Myocyte (in vitro differentiated cells): Measurements from ENCODE around the gene KRT16. TPM values are rescaled to one million over a fixed set of nuclear protein-coding genes. Genes with fewer than 3 reads are reported as not detected.
"Not testable (repeated sequence)": the region's sequence is repeated elsewhere in the genome, so short reads cannot be mapped to it uniquely, and the experiment has no call there.

Experiments
- DNase-seq: peaks from one replicate; pipeline ENCODE4 v3.0.0-alpha.2; 2012; ENCODE audit warnings: low read depth
- total RNA-seq: library from RNA; depleted of rRNA; stranded (reverse); fragments of >200 nt; gene quantifications from 2 replicates; pipeline ENCODE4 v1.2.3, GENCODE V29; 2014

Gene KRT16
- total RNA-seq, 1 donor from 2014 or later: not detected

- no peak for DNase-seq
Measured at GRCh38 chr17:41615454-41615853, 2.9 kb upstream of the KRT16 start.

- not testable (repeated sequence) for DNase-seq
Measured at GRCh38 chr17:41614767-41615166, 2.2 kb upstream of the KRT16 start.

- no peak for DNase-seq
Measured at GRCh38 chr17:41614098-41614497, 1.5 kb upstream of the KRT16 start.

DNA sequence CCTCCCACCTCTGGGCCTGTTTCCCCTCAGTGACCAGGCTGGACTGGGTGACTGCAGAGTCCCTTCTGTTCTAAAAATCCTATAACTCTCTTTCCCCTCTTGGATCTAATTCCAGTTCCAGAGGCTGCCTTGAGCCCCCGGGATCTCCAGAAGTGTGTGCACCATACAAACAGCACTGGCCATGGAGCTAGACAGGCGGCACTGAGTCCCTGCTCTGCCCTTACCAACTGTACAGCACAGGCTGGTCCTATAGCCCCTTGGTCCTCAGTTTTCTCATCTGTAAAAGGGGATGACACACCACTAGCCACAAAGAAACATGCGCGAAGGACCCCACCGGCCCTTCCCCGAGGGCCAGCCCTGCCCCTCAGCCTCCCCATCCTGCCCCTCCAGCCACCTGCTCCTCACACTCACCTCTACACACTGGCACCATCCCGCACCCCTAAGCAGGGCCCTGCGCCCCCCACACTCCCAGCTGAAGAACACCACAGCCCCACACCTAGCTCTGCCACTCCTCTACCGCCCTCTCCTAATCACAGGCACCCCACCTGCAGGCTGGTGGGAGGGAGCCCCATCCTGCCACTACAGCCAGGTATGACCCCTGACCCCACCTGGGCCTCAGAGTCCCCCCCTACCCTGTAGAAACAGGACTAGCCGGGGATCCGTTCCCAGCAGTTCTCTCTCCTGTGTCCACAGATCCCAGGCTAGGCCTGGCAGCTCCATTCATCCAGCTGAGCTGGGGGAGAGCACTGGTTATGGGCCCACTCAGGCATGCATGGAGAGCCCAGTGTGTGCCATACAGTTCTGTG, 913 bp upstream of the KRT16 start:
- DNase-seq: no peak

- no peak for DNase-seq
Measured at GRCh38 chr17:41610965-41611640, 1.5 kb downstream of the KRT16 start.

GRCh38 chr17:41610061-41610517, 2.5 kb downstream of the KRT16 start:
- peak; percentile 35 for DNase-seq

DNA sequence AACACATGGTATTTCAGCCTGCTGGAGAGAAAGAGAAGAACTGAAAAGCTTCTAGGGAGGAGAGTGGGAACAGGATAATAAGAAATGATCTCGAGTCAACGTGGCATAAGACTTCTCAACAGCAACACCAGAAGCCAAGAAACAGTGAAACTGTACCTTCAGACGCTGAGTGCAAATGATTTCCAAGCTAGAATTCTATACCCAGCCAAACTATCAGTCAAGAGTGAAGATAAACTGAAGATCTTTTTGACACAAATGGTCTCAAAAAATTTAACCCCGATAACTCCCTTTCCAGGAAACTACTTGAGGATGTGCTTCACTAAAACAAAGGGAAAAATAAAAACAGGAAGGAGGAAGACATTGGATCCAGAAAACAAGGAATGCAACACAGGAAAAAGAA, 5.6 kb downstream of the KRT16 start:
- not testable (repeated sequence) for DNase-seq

- DNase-seq: no peak
Measured at GRCh38 chr17:41602524-41602923, 10.0 kb downstream of the KRT16 start.

GRCh38 chr17:41600318-41600717, 12.2 kb downstream of the KRT16 start:
- no peak for DNase-seq

DNA sequence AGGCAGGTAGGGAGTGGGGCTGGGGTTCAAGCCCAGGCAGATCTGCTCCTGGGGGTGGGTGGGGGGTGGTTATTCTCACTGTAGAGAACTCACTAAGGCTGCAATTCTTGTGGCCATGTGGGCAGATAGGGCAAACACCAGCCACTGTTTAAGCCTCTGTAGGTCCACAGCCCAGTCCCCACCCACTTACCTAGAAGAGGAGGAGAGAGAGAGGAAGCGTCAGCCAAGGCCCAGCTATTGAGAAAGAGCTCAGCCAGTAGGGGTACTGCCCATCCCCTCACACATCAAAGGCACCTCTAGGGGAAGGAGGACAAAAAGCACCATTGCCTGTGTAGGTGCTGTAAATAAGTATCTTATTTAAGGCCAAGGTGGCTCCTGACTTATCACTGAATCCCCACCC, 12.9 kb downstream of the KRT16 start:
- no peak for DNase-seq

DNA sequence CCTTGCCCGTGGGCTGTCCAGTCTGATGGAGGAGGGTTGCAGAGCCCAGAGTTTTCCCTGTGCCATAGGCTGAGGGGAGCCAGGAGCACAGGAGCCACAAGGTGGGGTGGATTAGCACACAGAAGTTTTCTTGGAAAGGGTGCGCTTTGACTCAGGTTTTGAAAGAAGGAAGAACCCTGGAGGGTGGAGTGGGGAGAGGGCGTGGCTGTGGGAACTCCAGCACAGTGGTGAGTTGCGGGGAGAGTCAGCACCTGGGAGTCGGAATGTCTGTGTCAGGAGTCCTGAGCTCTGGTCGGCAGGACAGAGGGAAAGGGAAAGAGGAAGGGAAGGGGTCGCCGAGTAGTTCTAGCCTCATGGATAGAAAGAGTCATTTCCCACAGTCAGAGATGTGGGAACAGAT, 17.0 kb downstream of the KRT16 start:
- DNase-seq: no peak

GRCh38 chr17:41594363-41594915, 18.1 kb downstream of the KRT16 start:
- DNase-seq: no peak

- DNase-seq: no peak
Measured at GRCh38 chr17:41593306-41593981, 19.1 kb downstream of the KRT16 start.

- DNase-seq: no peak
Measured at GRCh38 chr17:41592601-41593305, 19.8 kb downstream of the KRT16 start.

- no peak for DNase-seq
Measured at GRCh38 chr17:41589301-41589700, 23.3 kb downstream of the KRT16 start.

DNA sequence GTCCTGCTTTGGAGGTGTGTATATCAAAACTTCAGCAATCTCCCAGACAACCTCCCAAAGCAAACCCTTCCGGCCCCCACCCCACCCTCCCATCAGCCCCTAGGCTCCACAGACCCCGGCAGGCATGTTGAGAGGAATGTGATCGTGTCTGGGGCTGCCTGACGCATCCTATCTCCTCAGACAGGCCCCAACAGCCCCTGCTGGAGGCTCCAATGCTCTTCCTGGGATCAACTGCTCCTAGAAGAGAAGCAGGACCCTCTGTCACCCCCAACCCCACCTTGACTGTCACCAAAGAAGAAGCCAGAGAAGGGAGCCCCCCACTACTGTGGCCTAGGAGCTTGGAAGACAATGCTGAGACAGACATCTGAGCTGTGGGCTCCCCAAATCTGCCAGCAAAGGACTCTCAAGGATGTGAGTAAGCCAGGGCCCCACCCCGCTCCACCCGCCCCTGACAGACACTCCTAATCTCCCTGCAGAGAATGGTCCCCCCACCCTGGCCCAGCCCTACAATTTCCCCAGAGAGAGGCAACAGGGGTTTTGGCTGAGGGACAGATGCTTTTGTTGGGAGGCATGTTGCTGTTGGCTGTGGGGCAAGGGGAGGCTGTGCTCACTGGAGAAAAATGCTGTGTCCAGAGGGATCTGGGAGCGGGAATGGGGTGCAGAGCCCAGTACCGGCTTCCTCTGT, 24.3 kb downstream of the KRT16 start:
- no peak for DNase-seq

DNA sequence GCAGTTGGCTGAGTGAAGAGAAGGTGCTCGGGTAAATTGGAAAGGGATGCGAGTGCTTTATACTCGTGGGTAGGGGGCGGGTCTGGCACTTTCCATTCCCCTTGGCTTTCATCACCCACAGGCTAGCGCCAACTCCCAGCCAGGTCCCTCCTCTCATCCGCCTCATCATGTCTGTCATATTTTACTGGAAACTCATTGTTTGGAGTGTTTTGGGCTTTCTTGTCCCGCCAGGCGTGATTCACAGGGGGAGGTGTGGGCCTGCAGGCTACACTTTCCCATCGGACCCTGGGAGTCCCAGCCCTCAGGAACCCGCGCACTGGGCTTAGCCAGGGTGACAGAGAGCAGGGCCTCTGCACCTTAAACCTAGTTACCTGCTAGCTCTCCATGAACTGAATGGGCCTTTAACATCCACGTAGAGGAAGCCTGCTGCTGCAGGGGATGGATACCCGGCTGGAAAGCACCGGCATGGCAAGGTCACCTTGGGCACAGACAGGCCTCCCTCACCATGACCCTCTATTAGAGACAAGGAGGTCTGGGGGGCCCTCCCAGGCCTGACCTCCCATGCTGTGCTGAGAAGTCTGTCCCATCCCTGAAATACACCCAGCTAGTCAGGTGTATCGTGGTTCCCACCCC, 25.6 kb downstream of the KRT16 start, which contains the start of gene KRT14:
Gene KRT14 (minus strand): TSS at position 33 of the 633 bp plus-strand sequence. CDS start 61 bp downstream, outside the sequence.
- no peak for DNase-seq

DNA sequence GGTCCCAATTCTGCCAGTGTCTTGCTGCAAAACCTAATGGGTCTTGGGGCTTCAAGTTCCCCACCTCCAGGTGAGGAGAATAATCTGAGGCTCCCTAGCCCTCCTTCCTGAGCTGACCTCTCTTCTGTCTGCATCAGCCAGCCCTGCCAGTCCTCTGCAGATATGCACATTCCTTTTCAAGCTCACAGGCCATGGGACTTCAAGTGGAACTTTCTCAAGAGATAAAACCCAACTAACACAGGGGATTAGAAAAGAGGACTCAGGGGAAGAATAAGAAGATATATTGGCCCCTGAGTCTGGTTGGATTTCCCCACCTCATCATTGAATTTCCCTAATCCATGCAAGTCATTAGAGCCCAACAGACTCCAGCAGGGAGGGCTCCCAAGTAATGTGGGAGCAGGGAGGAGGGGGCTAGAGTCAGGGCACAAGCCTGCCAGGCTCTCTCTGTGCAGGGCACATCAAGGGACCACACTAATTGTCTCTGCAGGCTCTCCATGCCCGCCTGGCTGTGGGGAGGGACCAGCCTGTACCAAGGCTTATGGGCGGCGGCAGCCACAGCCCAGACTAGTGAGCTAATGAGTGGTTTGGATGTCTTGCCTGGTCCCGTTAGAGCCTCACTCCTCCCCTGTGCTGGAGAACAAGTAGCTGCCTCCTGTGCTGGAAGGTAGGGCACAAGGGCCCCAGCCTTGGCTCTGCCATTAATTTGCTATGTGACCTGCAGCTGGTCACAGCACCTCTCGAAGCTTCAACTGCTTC, 27.1 kb downstream of the KRT16 start:
- no peak for DNase-seq

DNA sequence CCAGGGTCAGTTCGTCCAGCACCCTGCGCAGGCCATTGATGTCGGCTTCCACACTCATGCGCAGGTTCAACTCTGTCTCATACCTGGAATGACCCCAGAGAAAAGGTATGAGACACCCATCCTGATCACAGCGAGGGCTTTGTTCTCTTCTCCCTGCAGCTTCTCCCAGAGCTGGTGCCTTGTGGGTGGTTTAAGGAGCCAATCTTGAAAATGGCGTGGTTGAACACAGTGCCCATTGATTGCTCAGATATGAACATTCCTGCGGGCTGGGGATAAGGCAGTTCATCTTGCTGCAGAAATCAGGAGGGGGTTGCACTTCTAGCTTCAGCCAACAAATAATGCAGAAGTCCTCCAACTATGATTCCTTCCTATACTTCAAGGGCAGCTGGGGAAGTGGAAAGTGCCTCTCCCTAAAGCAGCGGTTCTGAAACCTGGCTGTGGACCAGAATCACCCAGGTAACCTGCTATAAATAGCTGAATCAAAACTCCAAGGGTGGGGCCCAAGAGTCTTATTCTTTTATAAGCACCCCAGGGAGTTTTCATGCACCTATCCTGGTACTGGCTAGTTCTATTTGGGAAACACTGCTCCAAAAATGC, 28.1 kb downstream of the KRT16 start:
- not testable (repeated sequence) for DNase-seq
